Occipital lobe (tissue), 2 donors: Measurements from ENCODE around the gene AFAP1L1. TPM values are rescaled to one million over a fixed set of nuclear protein-coding genes. Genes with fewer than 3 reads are reported as not detected.

Experiments used
- DNase-seq: peaks from one replicate; lab custom pipeline; 2025; lab: John Stamatoyannopoulos, UW
- total RNA-seq: library from RNA; depleted of rRNA; stranded (reverse); fragments of >200 nt; gene quantifications from one replicate; pipeline ENCODE4 v1.2.3, GENCODE V29; 2014

The AFAP1L1 gene
- 3.7 TPM for total RNA-seq

- DNase-seq: peak; percentile 39
These were observed at the start of gene AFAP1L1 for GRCh38 chr5:149271716-149272563. Gene AFAP1L1 (plus strand): TSS chr5:149271859. CDS start chr5:149271969, 110 bp downstream.

DNA sequence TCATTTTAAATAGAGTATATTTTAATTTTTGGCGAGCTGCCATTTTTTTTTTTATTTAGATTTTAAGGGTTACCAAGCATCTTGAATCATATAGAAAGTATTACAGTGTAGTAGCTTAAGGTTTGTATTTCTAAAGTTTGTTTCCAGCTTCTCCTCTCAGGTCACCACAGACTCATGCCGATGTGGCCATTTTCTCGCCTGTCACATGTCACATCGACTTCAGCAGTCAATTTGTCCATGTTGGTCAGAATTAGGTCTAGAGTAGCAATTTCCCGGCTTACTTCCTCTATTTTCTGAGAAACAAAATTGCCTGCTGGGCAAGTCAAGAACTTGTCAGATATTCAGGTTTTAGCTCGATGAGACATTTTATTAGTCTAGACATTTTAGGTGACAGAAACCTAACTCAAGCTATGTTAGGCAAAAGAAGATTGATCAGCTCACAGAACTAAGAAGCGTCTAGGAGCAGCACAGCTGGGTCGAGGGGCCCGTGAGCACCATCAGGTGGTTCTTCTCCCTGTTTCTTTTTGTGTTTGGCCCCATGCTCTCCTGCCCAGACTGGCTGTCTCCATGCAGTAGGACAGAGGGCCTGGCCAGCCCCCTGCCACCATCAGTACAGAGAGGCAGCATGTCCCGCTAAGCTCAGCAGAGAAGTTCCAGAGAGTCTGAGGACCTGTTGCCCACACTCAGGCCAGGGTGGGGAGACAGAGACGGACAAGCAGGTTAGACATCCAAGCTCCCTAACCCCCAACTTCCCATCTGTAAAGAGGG is 48.4 kb upstream of the AFAP1L1 start:
- DNase-seq: no peak

DNA sequence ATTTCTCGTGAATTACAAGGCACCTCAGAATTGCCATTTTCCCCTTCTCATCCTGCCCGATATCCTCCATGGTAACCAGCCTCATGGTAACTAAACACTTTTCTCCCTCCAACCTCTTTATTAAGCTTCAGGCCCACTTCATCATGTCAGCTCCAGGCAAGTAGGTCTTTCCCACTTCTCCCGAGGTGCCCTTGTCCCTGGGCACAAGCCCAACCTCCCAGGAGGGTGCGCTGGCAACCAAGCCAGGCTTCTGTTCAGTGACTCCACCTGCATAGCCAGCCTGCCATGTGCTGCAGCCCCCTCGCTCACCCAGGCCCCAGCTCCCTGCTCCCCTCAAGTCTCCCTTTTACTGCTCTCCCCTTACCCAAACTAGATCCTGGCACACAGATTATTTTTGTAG is 47.4 kb upstream of the AFAP1L1 start:
- DNase-seq: no peak

GRCh38 chr5:149227168-149227826 is 44.4 kb upstream of the AFAP1L1 start:
- no peak for DNase-seq

DNA sequence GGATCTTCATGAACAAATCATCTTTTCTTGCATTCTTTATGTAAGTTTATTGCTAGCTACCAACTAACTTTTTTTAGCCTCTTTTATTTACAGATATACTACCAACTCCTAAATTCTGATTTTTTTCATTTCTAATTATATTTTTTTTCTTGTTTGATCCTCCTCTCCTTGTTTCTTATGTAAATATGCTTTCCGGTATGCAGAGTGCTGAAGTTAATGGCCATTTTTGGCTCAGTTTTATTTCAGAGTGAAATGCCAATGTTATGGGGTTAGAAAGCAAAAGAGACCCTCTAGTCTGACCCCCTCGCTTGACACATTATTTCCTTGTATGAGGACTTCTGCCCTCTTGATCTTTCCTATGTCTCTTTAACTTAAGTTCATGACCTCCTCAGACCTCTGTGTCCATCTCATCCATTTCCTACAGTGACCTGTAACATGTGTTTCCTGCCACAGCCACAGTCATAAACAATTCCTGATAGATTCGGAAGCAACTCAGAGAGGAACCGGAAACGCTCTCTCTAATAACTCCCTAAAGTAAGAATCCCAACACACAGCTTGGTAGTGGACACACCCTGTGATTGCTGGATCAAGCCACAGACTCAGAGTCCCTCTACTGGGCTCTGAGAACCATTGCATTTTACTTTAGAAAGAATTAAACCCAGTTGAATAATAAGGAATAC is 42.9 kb upstream of the AFAP1L1 start:
- DNase-seq: peak; percentile 6

- DNase-seq: no peak
These were observed 42.2 kb upstream of the AFAP1L1 start for GRCh38 chr5:149229298-149229937.

- DNase-seq: peak; percentile 6
These were observed 35.8 kb upstream of the AFAP1L1 start for GRCh38 chr5:149235841-149236240.

GRCh38 chr5:149237662-149238061 is 34.0 kb upstream of the AFAP1L1 start:
- no peak for DNase-seq

DNA sequence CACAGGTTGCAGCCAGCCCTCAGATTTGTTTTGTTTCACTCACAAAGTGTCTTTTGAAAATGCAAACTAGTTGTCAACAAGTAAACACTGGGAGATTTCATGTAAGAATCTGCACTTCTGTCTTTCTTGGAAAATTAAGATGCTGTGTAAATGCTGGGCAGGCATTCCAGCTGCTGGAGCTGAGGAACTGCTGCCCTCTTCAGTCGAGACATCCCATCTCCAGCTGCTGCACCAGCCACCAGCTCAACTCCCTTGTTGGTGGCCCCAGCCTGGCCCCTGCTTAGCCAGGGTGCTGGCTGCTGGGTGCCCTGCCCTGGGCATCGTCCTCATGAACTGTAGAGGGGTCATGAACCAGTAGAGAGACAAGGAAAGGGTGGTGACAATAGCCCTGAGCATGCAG is 33.1 kb upstream of the AFAP1L1 start:
- no peak for DNase-seq

GRCh38 chr5:149239917-149240316 is 31.7 kb upstream of the AFAP1L1 start:
- no peak for DNase-seq

- DNase-seq: no peak
These were observed 31.2 kb upstream of the AFAP1L1 start for GRCh38 chr5:149240354-149240998.

GRCh38 chr5:149242339-149242738 is 29.3 kb upstream of the AFAP1L1 start:
- DNase-seq: no peak

DNA sequence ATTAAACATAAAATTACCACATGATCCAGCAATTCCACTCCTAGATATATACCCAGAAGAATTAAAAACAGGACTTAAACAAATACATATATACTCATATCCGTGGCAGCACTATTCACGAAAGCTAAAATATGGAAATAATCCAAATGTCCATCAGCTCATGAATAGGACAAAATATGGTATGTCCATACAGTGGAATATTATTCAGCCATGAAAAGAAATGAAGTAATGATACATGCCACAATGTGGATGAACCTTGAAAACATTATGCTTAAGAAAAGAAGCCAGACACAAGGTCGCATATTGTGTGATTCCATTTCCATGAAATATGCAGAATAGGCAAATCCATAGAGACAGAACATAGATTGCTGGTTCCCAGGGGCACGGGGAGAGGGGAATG is 24.8 kb upstream of the AFAP1L1 start:
- DNase-seq: no peak

DNA sequence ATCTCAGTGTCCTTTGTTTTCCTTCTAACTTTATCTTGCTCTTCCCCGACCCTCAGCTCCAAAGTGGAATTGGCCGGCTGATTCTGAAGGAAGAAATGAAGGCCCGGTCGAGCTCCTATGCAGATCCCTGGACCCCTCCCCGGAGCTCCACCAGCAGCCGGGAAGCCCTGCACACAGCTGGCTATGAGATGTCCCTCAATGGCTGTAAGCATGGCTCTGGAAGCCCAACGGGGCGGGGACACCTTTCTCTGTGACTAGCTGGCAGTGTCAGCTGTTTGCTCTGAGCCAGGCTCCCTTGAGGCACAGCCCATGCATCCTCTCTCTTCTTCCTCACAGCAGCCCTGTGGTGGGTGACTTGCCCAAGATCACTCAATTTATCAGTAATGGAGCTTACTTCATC is 23.9 kb upstream of the AFAP1L1 start:
- DNase-seq: no peak

DNA sequence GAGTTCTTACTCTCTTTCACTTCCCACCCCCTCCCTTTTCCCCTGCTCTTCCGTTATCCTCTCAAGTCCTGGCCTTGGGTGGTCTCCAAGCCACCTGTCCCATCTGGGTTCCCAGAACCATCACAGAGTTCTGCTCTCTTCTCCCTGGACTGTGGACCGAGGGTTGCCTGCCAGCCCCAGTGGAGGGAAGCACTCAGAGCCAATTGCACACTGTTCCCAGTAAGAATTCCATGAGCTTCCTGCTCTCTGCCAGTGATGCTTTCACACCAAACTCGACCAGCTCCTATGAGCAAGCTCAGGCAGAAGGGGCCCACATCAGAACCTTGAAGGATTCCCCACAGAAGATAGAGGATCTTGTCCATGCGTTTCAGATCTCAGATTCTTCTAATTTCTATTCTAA is 20.1 kb upstream of the AFAP1L1 start:
- DNase-seq: no peak

GRCh38 chr5:149254506-149254905 is 17.2 kb upstream of the AFAP1L1 start:
- no peak for DNase-seq

- DNase-seq: no peak
These were observed 15.2 kb upstream of the AFAP1L1 start for GRCh38 chr5:149256451-149256850.

DNA sequence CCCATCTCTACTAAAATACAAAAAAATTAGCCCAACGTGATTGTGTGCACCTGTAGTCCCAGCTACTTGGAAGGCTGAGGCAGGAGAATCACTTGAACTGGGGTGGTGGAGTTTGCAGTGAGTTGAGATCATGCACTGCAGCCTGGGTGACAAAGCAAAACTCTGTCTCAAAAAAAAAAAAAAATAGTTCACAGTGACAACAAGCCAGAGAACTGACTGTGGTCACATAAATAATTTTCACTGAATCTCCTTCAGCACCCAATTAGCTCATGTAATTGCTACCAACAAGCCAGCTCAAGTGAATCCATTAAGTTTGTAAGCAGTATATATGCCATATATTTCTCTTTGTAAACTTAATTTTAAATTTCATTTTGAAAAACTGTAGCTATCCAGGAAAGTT is 14.5 kb upstream of the AFAP1L1 start:
- DNase-seq: no peak

GRCh38 chr5:149257889-149258705 is 13.6 kb upstream of the AFAP1L1 start:
- DNase-seq: no peak

GRCh38 chr5:149260761-149261160 is 10.9 kb upstream of the AFAP1L1 start:
- no peak for DNase-seq
